WTC11 (cell line): ENCODE results near the gene DNAH8. TPM values are rescaled to one million over a fixed set of nuclear protein-coding genes. Genes with fewer than 3 reads are reported as not detected.

ENCODE experiments used
- ATF6 ChIP-seq: sonication (generic); formaldehyde crosslinking; IDR thresholded peaks from 2 replicates; pipeline ENCODE4 v1.8.1; 2023; ENCODE audit warnings: mild to moderate bottlenecking, missing genetic modification reagents
- CBFB ChIP-seq: sonication (generic); formaldehyde crosslinking; IDR thresholded peaks from 2 replicates; pipeline ENCODE4 v1.8.1; 2022; ENCODE audit warnings: mild to moderate bottlenecking, low read depth, missing genetic modification reagents
- CREM ChIP-seq: sonication (generic); formaldehyde crosslinking; IDR thresholded peaks from 2 replicates; pipeline ENCODE4 v1.8.1; 2022; ENCODE audit warnings: mild to moderate bottlenecking, missing genetic modification reagents, moderate library complexity
- E2F5 ChIP-seq: sonication (generic); formaldehyde crosslinking; IDR thresholded peaks from 2 replicates; pipeline ENCODE4 v1.8.1; 2022; ENCODE audit warnings: mild to moderate bottlenecking, moderate library complexity, missing genetic modification reagents
- ELF4 ChIP-seq: sonication (generic); formaldehyde crosslinking; IDR thresholded peaks from 2 replicates; pipeline ENCODE4 v1.8.1; 2022; ENCODE audit warnings: low read depth, mild to moderate bottlenecking, moderate library complexity, missing genetic modification reagents
- ESRRA ChIP-seq: sonication (generic); formaldehyde crosslinking; IDR thresholded peaks from 2 replicates; pipeline ENCODE4 v1.8.1; 2022; ENCODE audit warnings: mild to moderate bottlenecking, missing genetic modification reagents, borderline replicate concordance
- ETV6 ChIP-seq: sonication (generic); formaldehyde crosslinking; IDR thresholded peaks from 2 replicates; pipeline ENCODE4 v1.8.1; 2022; ENCODE audit warnings: mild to moderate bottlenecking, missing genetic modification reagents
- FOXJ3 ChIP-seq: sonication (generic); formaldehyde crosslinking; IDR thresholded peaks from 2 replicates; pipeline ENCODE4 v1.9.0; 2021; ENCODE audit warnings: missing genetic modification reagents, mild to moderate bottlenecking, borderline replicate concordance
- FOXP1 ChIP-seq: sonication (generic); formaldehyde crosslinking; IDR thresholded peaks from 2 replicates; pipeline ENCODE4 v1.8.0; 2022; ENCODE audit warnings: missing genetic modification reagents, mild to moderate bottlenecking, moderate library complexity, borderline replicate concordance
- MYBL2 ChIP-seq: sonication (generic); formaldehyde crosslinking; IDR thresholded peaks from 2 replicates; pipeline ENCODE4 v1.8.1; 2023; ENCODE audit warnings: mild to moderate bottlenecking, moderate library complexity, missing genetic modification reagents
- NFATC4 ChIP-seq: fragments of 250-450 bp; sonication (Bioruptor Pico); IDR thresholded peaks from 2 replicates; pipeline ENCODE4 v1.9.0; 2021; ENCODE audit warnings: mild to moderate bottlenecking
- NFE2L1 ChIP-seq: sonication (generic); formaldehyde crosslinking; IDR thresholded peaks from 2 replicates; pipeline ENCODE4 v1.8.1; 2023; ENCODE audit warnings: missing genetic modification reagents
- NR3C1 ChIP-seq: sonication (generic); formaldehyde crosslinking; conservative IDR thresholded peaks from 2 replicates; pipeline ENCODE4 v1.8.1; 2023; ENCODE audit warnings: low read depth, mild to moderate bottlenecking, missing genetic modification reagents
- SMAD4 ChIP-seq: sonication (generic); formaldehyde crosslinking; IDR thresholded peaks from 2 replicates; pipeline ENCODE4 v1.8.0; 2022; ENCODE audit warnings: mild to moderate bottlenecking, missing genetic modification reagents
- SOX15 ChIP-seq: fragments of 250-450 bp; sonication (Bioruptor Pico); IDR thresholded peaks from 2 replicates; pipeline ENCODE4 v1.9.0; 2021; ENCODE audit warnings: mild to moderate bottlenecking
- ZBTB21 ChIP-seq: sonication (generic); formaldehyde crosslinking; IDR thresholded peaks from 2 replicates; pipeline ENCODE4 v1.8.1; 2023; ENCODE audit warnings: mild to moderate bottlenecking, missing genetic modification reagents, borderline replicate concordance
- ZNF121 ChIP-seq: sonication (generic); formaldehyde crosslinking; IDR thresholded peaks from 2 replicates; pipeline ENCODE4 v1.8.0; 2023; ENCODE audit warnings: missing genetic modification reagents
- ZNF138 ChIP-seq: sonication (generic); formaldehyde crosslinking; conservative IDR thresholded peaks from 2 replicates; pipeline ENCODE4 v1.8.1; 2022; ENCODE audit warnings: mild to moderate bottlenecking, moderate library complexity, missing genetic modification reagents
- ZNF416 ChIP-seq: fragments of 250-450 bp; sonication (Bioruptor Pico); IDR thresholded peaks from 2 replicates; pipeline ENCODE4 v1.9.0; 2021; ENCODE audit warnings: mild to moderate bottlenecking, inconsistent platforms
- ZNF512 ChIP-seq: sonication (generic); formaldehyde crosslinking; IDR thresholded peaks from 2 replicates; pipeline ENCODE4 v1.8.1; 2022; ENCODE audit warnings: missing genetic modification reagents, borderline replicate concordance
- ZSCAN18 ChIP-seq: fragments of 250-450 bp; sonication (Bioruptor Pico); IDR thresholded peaks from 2 replicates; pipeline ENCODE4 v2.1.2; 2022; ENCODE audit warnings: mild to moderate bottlenecking, moderate library complexity
- total RNA-seq: library from RNA; stranded (reverse); gene quantifications from 3 replicates; pipeline ENCODE4 v1.2.3, GENCODE V29; 2021
- TF ChIP-seq, protein P1 (sequence below): fragments of 250-450 bp; sonication (Bioruptor Pico); IDR thresholded peaks from 2 replicates; pipeline ENCODE4 v1.9.0; 2021; ENCODE audit warnings: mild to moderate bottlenecking, borderline replicate concordance
- TF ChIP-seq, protein P2 (sequence below): sonication (generic); formaldehyde crosslinking; IDR thresholded peaks from 2 replicates; pipeline ENCODE4 v1.8.0; 2022; ENCODE audit warnings: mild to moderate bottlenecking, missing genetic modification reagents
- TF ChIP-seq, protein P3 (sequence below): sonication (generic); formaldehyde crosslinking; IDR thresholded peaks from 2 replicates; pipeline ENCODE4 v1.8.0; 2023; ENCODE audit warnings: mild to moderate bottlenecking, missing genetic modification reagents

Gene DNAH8
- total RNA-seq, 1 experiment from 2014 or later, result 0.02 TPM

- TF ChIP-seq ZSCAN18 (CRISPR knock-in tag) (no peak), ZNF512 (CRISPR knock-in tag) (no peak), MYBL2 (CRISPR knock-in tag) (0 out of 2 replicates have a peak, but pooled peaks have one; percentile 72), ATF6 (no peak), ESRRA (CRISPR knock-in tag) (no peak), CBFB (CRISPR knock-in tag) (no peak), ZNF138 (CRISPR knock-in tag) (no peak), ZNF416 (CRISPR knock-in tag) (peak; percentile 72; the same call in 1 of the 2 replicates), CREM (CRISPR knock-in tag) (no peak), NFE2L1 (CRISPR knock-in tag) (peak; percentile 56; the same call in 1 of the 2 replicates), E2F5 (CRISPR knock-in tag) (peak; percentile 79), NR3C1 (CRISPR knock-in tag) (no peak), FOXP1 (CRISPR knock-in tag) (peak; percentile 77), ETV6 (CRISPR knock-in tag) (no peak), ZNF121 (no peak), ZBTB21 (CRISPR knock-in tag) (no peak), FOXJ3 (CRISPR knock-in tag) (no peak), NFATC4 (CRISPR knock-in tag) (no peak), SOX15 (no peak), SMAD4 (CRISPR knock-in tag) (0 out of 2 replicates have a peak, but pooled peaks have one; percentile 62), ELF4 (no peak)
- TF ChIP-seq, protein P1, sequence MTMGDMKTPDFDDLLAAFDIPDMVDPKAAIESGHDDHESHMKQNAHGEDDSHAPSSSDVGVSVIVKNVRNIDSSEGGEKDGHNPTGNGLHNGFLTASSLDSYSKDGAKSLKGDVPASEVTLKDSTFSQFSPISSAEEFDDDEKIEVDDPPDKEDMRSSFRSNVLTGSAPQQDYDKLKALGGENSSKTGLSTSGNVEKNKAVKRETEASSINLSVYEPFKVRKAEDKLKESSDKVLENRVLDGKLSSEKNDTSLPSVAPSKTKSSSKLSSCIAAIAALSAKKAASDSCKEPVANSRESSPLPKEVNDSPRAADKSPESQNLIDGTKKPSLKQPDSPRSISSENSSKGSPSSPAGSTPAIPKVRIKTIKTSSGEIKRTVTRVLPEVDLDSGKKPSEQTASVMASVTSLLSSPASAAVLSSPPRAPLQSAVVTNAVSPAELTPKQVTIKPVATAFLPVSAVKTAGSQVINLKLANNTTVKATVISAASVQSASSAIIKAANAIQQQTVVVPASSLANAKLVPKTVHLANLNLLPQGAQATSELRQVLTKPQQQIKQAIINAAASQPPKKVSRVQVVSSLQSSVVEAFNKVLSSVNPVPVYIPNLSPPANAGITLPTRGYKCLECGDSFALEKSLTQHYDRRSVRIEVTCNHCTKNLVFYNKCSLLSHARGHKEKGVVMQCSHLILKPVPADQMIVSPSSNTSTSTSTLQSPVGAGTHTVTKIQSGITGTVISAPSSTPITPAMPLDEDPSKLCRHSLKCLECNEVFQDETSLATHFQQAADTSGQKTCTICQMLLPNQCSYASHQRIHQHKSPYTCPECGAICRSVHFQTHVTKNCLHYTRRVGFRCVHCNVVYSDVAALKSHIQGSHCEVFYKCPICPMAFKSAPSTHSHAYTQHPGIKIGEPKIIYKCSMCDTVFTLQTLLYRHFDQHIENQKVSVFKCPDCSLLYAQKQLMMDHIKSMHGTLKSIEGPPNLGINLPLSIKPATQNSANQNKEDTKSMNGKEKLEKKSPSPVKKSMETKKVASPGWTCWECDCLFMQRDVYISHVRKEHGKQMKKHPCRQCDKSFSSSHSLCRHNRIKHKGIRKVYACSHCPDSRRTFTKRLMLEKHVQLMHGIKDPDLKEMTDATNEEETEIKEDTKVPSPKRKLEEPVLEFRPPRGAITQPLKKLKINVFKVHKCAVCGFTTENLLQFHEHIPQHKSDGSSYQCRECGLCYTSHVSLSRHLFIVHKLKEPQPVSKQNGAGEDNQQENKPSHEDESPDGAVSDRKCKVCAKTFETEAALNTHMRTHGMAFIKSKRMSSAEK (CRISPR knock-in tag), result no peak
- TF ChIP-seq, protein P2, sequence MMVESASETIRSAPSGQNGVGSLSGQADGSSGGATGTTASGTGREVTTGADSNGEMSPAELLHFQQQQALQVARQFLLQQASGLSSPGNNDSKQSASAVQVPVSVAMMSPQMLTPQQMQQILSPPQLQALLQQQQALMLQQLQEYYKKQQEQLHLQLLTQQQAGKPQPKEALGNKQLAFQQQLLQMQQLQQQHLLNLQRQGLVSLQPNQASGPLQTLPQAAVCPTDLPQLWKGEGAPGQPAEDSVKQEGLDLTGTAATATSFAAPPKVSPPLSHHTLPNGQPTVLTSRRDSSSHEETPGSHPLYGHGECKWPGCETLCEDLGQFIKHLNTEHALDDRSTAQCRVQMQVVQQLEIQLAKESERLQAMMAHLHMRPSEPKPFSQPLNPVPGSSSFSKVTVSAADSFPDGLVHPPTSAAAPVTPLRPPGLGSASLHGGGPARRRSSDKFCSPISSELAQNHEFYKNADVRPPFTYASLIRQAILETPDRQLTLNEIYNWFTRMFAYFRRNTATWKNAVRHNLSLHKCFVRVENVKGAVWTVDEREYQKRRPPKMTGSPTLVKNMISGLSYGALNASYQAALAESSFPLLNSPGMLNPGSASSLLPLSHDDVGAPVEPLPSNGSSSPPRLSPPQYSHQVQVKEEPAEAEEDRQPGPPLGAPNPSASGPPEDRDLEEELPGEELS (CRISPR knock-in tag), result 0 out of 2 replicates have a peak, but pooled peaks have one; percentile 79
- TF ChIP-seq, protein P3, sequence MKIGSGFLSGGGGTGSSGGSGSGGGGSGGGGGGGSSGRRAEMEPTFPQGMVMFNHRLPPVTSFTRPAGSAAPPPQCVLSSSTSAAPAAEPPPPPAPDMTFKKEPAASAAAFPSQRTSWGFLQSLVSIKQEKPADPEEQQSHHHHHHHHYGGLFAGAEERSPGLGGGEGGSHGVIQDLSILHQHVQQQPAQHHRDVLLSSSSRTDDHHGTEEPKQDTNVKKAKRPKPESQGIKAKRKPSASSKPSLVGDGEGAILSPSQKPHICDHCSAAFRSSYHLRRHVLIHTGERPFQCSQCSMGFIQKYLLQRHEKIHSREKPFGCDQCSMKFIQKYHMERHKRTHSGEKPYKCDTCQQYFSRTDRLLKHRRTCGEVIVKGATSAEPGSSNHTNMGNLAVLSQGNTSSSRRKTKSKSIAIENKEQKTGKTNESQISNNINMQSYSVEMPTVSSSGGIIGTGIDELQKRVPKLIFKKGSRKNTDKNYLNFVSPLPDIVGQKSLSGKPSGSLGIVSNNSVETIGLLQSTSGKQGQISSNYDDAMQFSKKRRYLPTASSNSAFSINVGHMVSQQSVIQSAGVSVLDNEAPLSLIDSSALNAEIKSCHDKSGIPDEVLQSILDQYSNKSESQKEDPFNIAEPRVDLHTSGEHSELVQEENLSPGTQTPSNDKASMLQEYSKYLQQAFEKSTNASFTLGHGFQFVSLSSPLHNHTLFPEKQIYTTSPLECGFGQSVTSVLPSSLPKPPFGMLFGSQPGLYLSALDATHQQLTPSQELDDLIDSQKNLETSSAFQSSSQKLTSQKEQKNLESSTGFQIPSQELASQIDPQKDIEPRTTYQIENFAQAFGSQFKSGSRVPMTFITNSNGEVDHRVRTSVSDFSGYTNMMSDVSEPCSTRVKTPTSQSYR (CRISPR knock-in tag), result no peak
Observed at GRCh38 chr6:38702558-38703397, 12.3 kb upstream of the DNAH8 start, which contains the start of gene GLO1 (continued).
